Esophagus muscularis mucosa (tissue), 3 donors: ENCODE data around the gene MICB.

ENCODE experiments used
- POLR2A ChIP-seq: fragments of 450-650 bp; IDR thresholded peaks from one replicate; pipeline ENCODE4 v1.6.1; 2017; ENCODE audit warnings: antibody characterized with exemption, moderate library complexity, mild to moderate bottlenecking, low read depth
- TF ChIP-seq, protein P1 (sequence below), 3 experiments: fragments of 200-600 bp in 2 of 3; fragments of 450-650 bp in 1 of 3; sonication (generic) in 2 of 3; IDR thresholded peaks; one replicate each; pipeline ENCODE4 v1.5.1; 2017 to 2019; ENCODE audit warnings: antibody characterized with exemption in 3 of 3, mild to moderate bottlenecking in 2 of 3, moderate library complexity in 1 of 3

DNA sequence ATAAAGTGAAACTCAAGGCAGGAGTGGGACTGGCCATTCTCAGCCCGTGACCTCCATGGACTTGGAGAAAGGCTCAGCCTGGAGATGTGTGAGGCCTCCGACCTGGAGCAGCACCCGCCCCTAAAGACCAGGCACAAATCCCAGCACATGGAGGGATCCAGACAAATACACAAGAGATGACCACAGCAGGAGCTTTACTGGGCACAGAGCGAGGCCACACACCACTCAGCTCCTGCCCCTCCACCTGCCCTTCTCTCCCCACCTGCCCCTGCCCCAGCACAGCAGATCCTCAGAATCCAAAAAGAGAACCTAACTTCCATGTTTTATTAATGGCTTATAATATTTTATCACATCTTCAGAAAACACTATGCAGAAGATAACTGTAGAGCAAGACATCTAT, 20.4 kb upstream of the MICB start:
- TF ChIP-seq, protein P1, sequence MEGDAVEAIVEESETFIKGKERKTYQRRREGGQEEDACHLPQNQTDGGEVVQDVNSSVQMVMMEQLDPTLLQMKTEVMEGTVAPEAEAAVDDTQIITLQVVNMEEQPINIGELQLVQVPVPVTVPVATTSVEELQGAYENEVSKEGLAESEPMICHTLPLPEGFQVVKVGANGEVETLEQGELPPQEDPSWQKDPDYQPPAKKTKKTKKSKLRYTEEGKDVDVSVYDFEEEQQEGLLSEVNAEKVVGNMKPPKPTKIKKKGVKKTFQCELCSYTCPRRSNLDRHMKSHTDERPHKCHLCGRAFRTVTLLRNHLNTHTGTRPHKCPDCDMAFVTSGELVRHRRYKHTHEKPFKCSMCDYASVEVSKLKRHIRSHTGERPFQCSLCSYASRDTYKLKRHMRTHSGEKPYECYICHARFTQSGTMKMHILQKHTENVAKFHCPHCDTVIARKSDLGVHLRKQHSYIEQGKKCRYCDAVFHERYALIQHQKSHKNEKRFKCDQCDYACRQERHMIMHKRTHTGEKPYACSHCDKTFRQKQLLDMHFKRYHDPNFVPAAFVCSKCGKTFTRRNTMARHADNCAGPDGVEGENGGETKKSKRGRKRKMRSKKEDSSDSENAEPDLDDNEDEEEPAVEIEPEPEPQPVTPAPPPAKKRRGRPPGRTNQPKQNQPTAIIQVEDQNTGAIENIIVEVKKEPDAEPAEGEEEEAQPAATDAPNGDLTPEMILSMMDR (IDR thresholded peaks at IDR 0.05): no peak
- no peak for TF ChIP-seq POLR2A
